Measurements from ENCODE around the gene SELENOS.

The SELENOS gene

GRCh38 chr15:101277038-101277822 is at the start of gene SELENOS:
Gene SELENOS (minus strand): TSS chr15:101277485. CDS start chr15:101277417, 68 bp downstream.
- TF ChIP-seq ARNTL (CRISPR knock-in tag; IDR thresholded peaks at IDR 0.05; ENCODE audit: borderline replicate concordance, low read depth) (peak; percentile 51; the same call in 1 of the 2 replicates), ZFP3 (CRISPR knock-in tag; IDR thresholded peaks at IDR 0.05) (peak; percentile 98), TCF4 (CRISPR knock-in tag; IDR thresholded peaks at IDR 0.05; ENCODE audit: borderline replicate concordance) (no peak)
- ATAC-seq, result peak; percentile 95

DNA sequence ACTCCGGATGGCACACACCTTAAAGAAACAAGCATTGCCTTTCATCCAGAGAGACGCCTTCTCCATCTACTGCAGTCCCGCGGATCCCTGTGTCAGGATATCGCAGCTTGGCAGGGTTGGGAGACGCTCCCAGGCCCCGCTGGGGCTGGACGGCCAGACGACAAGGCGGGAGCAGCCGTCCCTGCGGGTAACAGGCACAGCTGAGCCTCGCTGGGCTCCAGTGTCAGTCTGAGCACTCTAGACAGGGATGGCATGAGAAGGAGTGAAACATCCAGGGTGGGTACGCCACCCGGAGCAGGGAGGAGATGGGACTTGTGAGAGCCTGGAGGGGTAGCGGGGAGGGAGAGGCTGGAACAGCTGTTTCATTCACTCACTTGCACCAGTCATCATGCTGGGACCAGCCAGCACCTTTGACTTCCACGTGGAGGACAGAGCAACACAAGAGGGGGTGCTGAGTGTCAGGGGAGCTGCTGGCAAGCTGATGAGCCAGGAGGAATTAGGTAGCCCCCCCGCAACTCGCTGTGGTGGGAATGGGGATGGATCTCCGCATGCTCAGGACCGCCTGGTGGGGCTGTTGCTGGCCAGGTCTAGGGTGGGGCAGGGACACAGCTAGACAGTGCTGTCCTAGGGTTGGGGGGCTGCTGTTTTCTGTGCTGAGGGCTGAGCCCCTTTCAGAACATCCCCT is 49.3 kb upstream of the SELENOS start:
- TF ChIP-seq ZFP30 (CRISPR knock-in tag; IDR thresholded peaks at IDR 0.05) (no peak), ESRRG (CRISPR knock-in tag; IDR thresholded peaks at IDR 0.05) (no peak), TCF4 (CRISPR knock-in tag; IDR thresholded peaks at IDR 0.05; ENCODE audit: borderline replicate concordance) (no peak), GLIS3 (CRISPR knock-in tag; IDR thresholded peaks at IDR 0.05) (no peak), ZNF70 (CRISPR knock-in tag; IDR thresholded peaks at IDR 0.05) (no peak), ISL1 (CRISPR knock-in tag; IDR thresholded peaks at IDR 0.05) (no peak), OSR1 (CRISPR knock-in tag; IDR thresholded peaks at IDR 0.05) (no peak), CSDC2 (CRISPR knock-in tag; IDR thresholded peaks at IDR 0.05) (no peak), ZC3H10 (CRISPR knock-in tag; IDR thresholded peaks at IDR 0.05) (no peak), RARB (CRISPR knock-in tag; IDR thresholded peaks at IDR 0.05) (no peak), ZNF565 (CRISPR knock-in tag; conservative IDR thresholded peaks at IDR 0.05; ENCODE audit: low read depth) (no peak), POU6F1 (CRISPR knock-in tag; IDR thresholded peaks at IDR 0.05; ENCODE audit: borderline replicate concordance, low read depth) (no peak), ARNTL (CRISPR knock-in tag; IDR thresholded peaks at IDR 0.05; ENCODE audit: borderline replicate concordance, low read depth) (no peak)
- TF ChIP-seq, protein P1, sequence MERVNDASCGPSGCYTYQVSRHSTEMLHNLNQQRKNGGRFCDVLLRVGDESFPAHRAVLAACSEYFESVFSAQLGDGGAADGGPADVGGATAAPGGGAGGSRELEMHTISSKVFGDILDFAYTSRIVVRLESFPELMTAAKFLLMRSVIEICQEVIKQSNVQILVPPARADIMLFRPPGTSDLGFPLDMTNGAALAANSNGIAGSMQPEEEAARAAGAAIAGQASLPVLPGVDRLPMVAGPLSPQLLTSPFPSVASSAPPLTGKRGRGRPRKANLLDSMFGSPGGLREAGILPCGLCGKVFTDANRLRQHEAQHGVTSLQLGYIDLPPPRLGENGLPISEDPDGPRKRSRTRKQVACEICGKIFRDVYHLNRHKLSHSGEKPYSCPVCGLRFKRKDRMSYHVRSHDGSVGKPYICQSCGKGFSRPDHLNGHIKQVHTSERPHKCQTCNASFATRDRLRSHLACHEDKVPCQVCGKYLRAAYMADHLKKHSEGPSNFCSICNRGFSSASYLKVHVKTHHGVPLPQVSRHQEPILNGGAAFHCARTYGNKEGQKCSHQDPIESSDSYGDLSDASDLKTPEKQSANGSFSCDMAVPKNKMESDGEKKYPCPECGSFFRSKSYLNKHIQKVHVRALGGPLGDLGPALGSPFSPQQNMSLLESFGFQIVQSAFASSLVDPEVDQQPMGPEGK (CRISPR knock-in tag; IDR thresholded peaks at IDR 0.05; ENCODE audit: borderline replicate concordance), result no peak
- ATAC-seq, result no peak

DNA sequence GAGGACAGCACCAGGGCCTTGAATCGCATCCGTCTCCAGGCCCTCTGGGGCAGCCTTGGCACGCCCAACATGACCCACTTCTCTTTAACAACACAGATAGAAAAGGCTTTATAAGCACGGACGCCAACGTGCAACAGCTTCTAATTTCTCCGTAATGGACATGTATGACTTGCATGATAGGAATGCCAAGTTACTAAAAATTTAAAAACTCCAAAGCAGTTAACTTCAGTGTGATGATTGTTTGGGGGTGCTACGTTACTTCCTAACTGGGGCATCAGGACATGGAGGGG is 48.7 kb upstream of the SELENOS start:
- TF ChIP-seq ZNF70 (CRISPR knock-in tag; IDR thresholded peaks at IDR 0.05) (no peak), ARNTL (CRISPR knock-in tag; IDR thresholded peaks at IDR 0.05; ENCODE audit: borderline replicate concordance, low read depth) (no peak), TOX (CRISPR knock-in tag; IDR thresholded peaks at IDR 0.05; ENCODE audit: borderline replicate concordance) (no peak), CSRNP3 (CRISPR knock-in tag; IDR thresholded peaks at IDR 0.05) (no peak), GLIS3 (CRISPR knock-in tag; IDR thresholded peaks at IDR 0.05) (no peak), ISL1 (CRISPR knock-in tag; IDR thresholded peaks at IDR 0.05) (no peak)
- no peak for ATAC-seq

DNA sequence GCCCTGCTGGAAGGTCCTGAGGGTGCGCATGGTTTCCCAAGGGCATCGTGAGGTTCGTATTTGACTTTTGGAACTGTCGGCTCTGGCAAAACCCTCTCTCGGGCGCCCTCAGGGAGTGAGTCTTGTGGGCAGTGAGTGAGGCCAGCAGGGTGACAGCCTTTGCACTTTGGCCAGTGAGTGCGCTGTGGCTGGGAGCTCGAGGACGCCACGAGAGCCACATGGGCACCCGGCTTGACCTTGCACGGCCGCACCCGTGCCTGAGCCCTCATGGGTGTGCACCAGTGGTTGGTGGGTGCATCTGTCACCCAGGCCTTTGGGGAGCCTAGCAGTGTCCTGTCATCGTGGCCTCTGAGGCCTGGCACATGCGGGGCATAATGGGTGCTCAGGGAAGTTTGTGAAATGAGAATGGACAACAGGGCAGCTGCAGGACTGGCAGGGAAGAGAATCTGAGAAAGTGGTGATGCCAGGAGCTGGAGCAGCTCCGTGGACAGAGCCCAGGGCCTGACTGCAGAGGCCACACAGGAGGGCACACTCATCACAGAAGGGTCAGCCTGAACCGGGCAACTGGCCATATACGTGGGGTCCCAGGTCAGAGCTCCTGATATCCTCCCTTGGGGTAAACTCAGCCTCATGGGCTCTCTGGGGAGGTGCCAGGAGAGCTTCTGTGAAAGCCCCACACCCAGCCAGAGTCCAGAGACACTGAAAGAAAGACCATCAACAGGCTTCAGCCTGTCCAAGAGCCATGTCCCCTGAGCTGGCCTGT is 48.2 kb upstream of the SELENOS start:
- TF ChIP-seq CSDC2 (CRISPR knock-in tag; IDR thresholded peaks at IDR 0.05) (no peak), ZC3H10 (CRISPR knock-in tag; IDR thresholded peaks at IDR 0.05) (no peak), OSR1 (CRISPR knock-in tag; IDR thresholded peaks at IDR 0.05) (no peak), POU6F1 (CRISPR knock-in tag; IDR thresholded peaks at IDR 0.05; ENCODE audit: borderline replicate concordance, low read depth) (no peak), ARNTL (CRISPR knock-in tag; IDR thresholded peaks at IDR 0.05; ENCODE audit: borderline replicate concordance, low read depth) (no peak), ZFP3 (CRISPR knock-in tag; IDR thresholded peaks at IDR 0.05) (no peak), ZNF70 (CRISPR knock-in tag; IDR thresholded peaks at IDR 0.05) (no peak)
- no peak for ATAC-seq
